CD14-positive monocyte (primary cell): ENCODE measurements around the gene EPG5. TPM values are rescaled to one million over a fixed set of nuclear protein-coding genes. Genes with fewer than 3 reads are reported as not detected.

Source experiments
- DNase-seq, 3 donors: peaks; one replicate each; pipeline ENCODE4 v3.0.0-alpha.2; 2011 to 2022
- H2AFZ ChIP-seq: 2 replicates; pipeline ENCODE4 v1.6.0; 2012; ENCODE audit warnings: mild to moderate bottlenecking, low read depth, low read length, inconsistent platforms; ENCODE audit not compliant: insufficient read depth, poor library complexity, severe bottlenecking
- H3K27ac ChIP-seq, 2 donors: 1 replicate in 1 of 2; 2 replicates in 1 of 2; pipeline ENCODE4 v1.5.1; 2012 to 2013; ENCODE audit warnings: low read length in 2 of 2, control low read depth in 1 of 2, inconsistent platforms in 1 of 2, low read depth in 1 of 2, mild to moderate bottlenecking in 1 of 2
- H3K27me3 ChIP-seq, 2 donors: one replicate each; pipeline versions ENCODE4 v1.6.0 to v1.6.1; 2011 to 2013; ENCODE audit warnings: low read length in 2 of 2; ENCODE audit not compliant: control insufficient read depth in 2 of 2, insufficient read depth in 2 of 2
- H3K36me3 ChIP-seq, 2 donors: replicated peaks in 1 of 2; 1 replicate in 1 of 2; 2 replicates in 1 of 2; pipeline versions ENCODE4 v1.5.1 to v1.6.1; 2012 to 2013; ENCODE audit warnings: low read length in 2 of 2, control low read depth in 1 of 2, inconsistent platforms in 1 of 2, mild to moderate bottlenecking in 1 of 2; ENCODE audit not compliant: insufficient read depth in 2 of 2, control insufficient read depth in 1 of 2
- H3K4me1 ChIP-seq, 2 donors: 1 replicate in 1 of 2; 2 replicates in 1 of 2; pipeline versions ENCODE4 v1.5.1 to v1.6.1; 2012 to 2013; ENCODE audit warnings: low read length in 2 of 2, control low read depth in 1 of 2, inconsistent platforms in 1 of 2, mild to moderate bottlenecking in 1 of 2, moderate library complexity in 1 of 2; ENCODE audit not compliant: insufficient read depth in 2 of 2, control insufficient read depth in 1 of 2
- H3K4me2 ChIP-seq: replicated peaks from 2 replicates; pipeline ENCODE3; 2012; ENCODE audit warnings: low read length, moderate library complexity, mild to moderate bottlenecking; ENCODE audit not compliant: poor library complexity, severe bottlenecking; ENCODE audit errors: extremely low read depth
- H3K4me3 ChIP-seq, 3 experiments: fragments of 200-600 bp in 1 of 3; sonication (generic) in 1 of 3; replicated peaks in 1 of 3; 1 replicate in 2 of 3; 2 replicates in 1 of 3; pipeline ENCODE4 v1.5.1; 2011 to 2013; ENCODE audit warnings: low read length in 3 of 3, mild to moderate bottlenecking in 3 of 3, control low read depth in 2 of 3, low read depth in 2 of 3, inconsistent platforms in 1 of 3, moderate library complexity in 1 of 3
- H3K79me2 ChIP-seq: 2 replicates; pipeline ENCODE4 v1.6.0; 2012; ENCODE audit warnings: mild to moderate bottlenecking, control low read depth, inconsistent platforms, low read length, moderate library complexity; ENCODE audit not compliant: insufficient read depth
- H3K9ac ChIP-seq: 2 replicates; pipeline ENCODE4 v1.6.0; 2017; ENCODE audit warnings: low read length, mild to moderate bottlenecking; ENCODE audit not compliant: insufficient read depth, poor library complexity, severe bottlenecking
- H3K9me3 ChIP-seq, 2 donors: replicated peaks in 1 of 2; 1 replicate in 1 of 2; 2 replicates in 1 of 2; pipeline versions ENCODE4 v1.5.1 to v1.6.1; 2012 to 2013; ENCODE audit warnings: low read length in 2 of 2, control low read depth in 1 of 2; ENCODE audit not compliant: control insufficient read depth in 1 of 2, insufficient read depth in 1 of 2
- H4K20me1 ChIP-seq: 2 replicates; pipeline ENCODE4 v1.6.0; 2012; ENCODE audit warnings: mild to moderate bottlenecking, low read length, control low read depth, moderate library complexity; ENCODE audit not compliant: insufficient read depth
- H3K27ac Mint-ChIP-seq, 7 donors: one replicate each; pipeline ENCODE4 v1.8.0; 2020; ENCODE audit warnings: mild to moderate bottlenecking in 7 of 7, mixed read lengths in 7 of 7, moderate library complexity in 6 of 7, inconsistent platforms in 2 of 7
- H3K27me3 Mint-ChIP-seq, 3 donors: one replicate each; pipeline ENCODE4 v1.8.0; 2021 to 2022; ENCODE audit warnings: low read depth in 3 of 3, mild to moderate bottlenecking in 3 of 3, mixed read lengths in 3 of 3, moderate library complexity in 3 of 3, inconsistent platforms in 1 of 3
- H3K36me3 Mint-ChIP-seq, 2 donors: one replicate each; pipeline ENCODE4 v1.8.0; 2020; ENCODE audit warnings: mixed read lengths in 2 of 2, inconsistent platforms in 1 of 2, mild to moderate bottlenecking in 1 of 2
- H3K4me1 Mint-ChIP-seq: one replicate; pipeline ENCODE4 v1.8.0; 2020; ENCODE audit warnings: mild to moderate bottlenecking, mixed read lengths
- H3K4me3 Mint-ChIP-seq, 2 donors: one replicate each; pipeline ENCODE4 v1.8.0; 2020; ENCODE audit warnings: mild to moderate bottlenecking in 2 of 2, mixed read lengths in 2 of 2, moderate library complexity in 1 of 2
- H3K9me3 Mint-ChIP-seq, 7 donors: one replicate each; pipeline ENCODE4 v1.8.0; 2020 to 2022; ENCODE audit warnings: mixed read lengths in 7 of 7, mild to moderate bottlenecking in 6 of 7, moderate library complexity in 6 of 7, inconsistent platforms in 2 of 7
- WGBS: methylation state at CpG from one replicate; pipeline ENCODE4 v1.1.5; 2013; ENCODE audit warnings: missing lambda C conversion rate; ENCODE audit not compliant: insufficient coverage; 5-methylcytosine and 5-hydroxymethylcytosine counted together
- intact Hi-C, 2 donors: fragments of 100-400 bp; cut with micrococcal nuclease; formaldehyde crosslinking; loops; one replicate each; pipeline versions ENCODE4 v1.15.0 to v1.15.1; 2023
- polyA plus RNA-seq, 3 donors: library from polyadenylated mRNA; depleted of rRNA in 1 of 3; unstranded in 2 of 3; stranded (reverse) in 1 of 3; fragments of 300-500 nt in 2 of 3; fragments of >200 nt in 1 of 3; fragmentation: Illumina TruSeq in 2 of 3; gene quantifications; 1 replicate in 2 of 3; 2 replicates in 1 of 3; pipeline ENCODE4 v1.2.3, GENCODE V29; 2012 to 2021
- TF ChIP-seq, protein P1 (sequence below): fragments of 200-600 bp; IDR thresholded peaks from one replicate; pipeline ENCODE4 v1.8.0; 2022; ENCODE audit warnings: antibody characterized with exemption, mild to moderate bottlenecking

EPG5 gene
- polyA plus RNA-seq, 3 donors: 1.3 to 15.9 (median 1.4) TPM

DNA sequence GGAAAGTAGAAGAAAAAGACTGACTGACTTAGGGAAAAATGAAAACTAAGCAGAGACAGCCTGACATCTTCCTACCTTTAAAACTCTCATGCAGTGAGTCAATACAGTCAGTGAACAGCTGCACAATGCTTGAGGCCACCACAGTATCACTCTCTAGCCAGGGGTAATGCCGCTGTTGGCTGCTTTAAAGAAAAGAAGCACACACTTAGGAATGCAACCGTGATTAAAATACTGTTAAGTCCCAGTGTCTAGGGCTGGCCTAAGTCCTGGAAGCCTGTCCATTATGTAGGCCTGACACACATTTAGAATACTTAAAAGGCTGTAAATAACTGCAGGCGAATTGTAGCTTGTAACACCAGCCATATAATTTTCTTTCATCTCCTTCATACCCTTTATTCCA, 91.0 kb downstream of the EPG5 start:
- WGBS: 100% methylated on average over 3 of the region's 3 CpGs
- no peaks in the 10 kb centered on the region for H3K27me3 ChIP-seq
- no peak overlapping the region for H3K4me3 Mint-ChIP-seq

DNA sequence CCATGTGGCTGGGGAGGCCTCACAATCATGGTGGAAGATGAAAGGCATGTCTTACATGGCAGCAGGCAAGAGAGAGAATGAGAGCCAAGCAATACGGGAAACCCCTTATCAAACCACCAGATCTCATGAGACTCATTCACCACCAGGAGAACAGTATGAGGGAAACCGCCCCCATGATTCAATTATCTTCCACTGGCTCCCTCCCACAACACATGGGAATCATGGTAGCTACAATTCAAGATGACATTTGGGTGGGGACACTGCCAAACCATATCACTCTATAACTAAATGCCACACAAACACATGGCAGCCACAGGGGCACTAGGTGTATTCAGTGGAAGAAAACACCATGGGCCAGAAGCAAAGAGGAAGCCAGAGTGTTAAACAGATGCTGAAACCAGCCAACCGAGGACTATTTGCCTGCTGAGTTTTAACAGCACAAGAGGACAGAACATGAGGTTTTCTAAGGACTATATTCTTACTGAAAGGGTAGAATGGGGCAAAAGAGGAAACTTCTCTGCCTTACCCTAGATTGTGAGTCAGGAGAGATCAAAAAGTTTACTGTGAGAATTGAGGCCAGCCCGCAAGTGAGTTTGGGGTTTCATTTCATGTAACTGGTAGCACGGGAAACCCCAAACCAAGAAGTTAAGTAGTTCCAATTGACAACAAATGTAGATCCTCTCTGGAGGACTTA, 92.5 kb downstream of the EPG5 start:
- Histone ChIP-seq H3K4me2 (no peak overlapping the region), H3K36me3 (peaks cover 78 to 96% of the 10 kb centered on the region in 2 donors), H2AFZ (no peak overlapping the region), H3K9ac (no peak overlapping the region), H4K20me1 (no peaks in the 10 kb centered on the region), H3K4me1 (no peaks in the 10 kb centered on the region), H3K79me2 (no peaks in the 10 kb centered on the region), H3K4me3 (no peak overlapping the region), H3K27ac (peak overlapping the region in 1 of 2 donors; percentile 32), H3K27me3 (no peaks in the 10 kb centered on the region), H3K9me3 (no peaks in the 10 kb centered on the region)
- WGBS: 94% methylated on average over 3 of the region's 5 CpGs
- Mint-ChIP-seq H3K4me1 (peaks cover under 1% of the 10 kb centered on the region), H3K4me3 (no peak overlapping the region), H3K27ac (peak overlapping the region in 3 of 7 donors; percentile 0 to 74 (median 15)), H3K36me3 (peaks cover 77 to 81% of the 10 kb centered on the region in 2 donors), H3K9me3 (peaks cover 0 to 3% (median 0%) of the 10 kb centered on the region in 7 donors), H3K27me3 (peaks cover 0 to 1% (median 0%) of the 10 kb centered on the region in 3 donors)
- TF ChIP-seq, protein P1, sequence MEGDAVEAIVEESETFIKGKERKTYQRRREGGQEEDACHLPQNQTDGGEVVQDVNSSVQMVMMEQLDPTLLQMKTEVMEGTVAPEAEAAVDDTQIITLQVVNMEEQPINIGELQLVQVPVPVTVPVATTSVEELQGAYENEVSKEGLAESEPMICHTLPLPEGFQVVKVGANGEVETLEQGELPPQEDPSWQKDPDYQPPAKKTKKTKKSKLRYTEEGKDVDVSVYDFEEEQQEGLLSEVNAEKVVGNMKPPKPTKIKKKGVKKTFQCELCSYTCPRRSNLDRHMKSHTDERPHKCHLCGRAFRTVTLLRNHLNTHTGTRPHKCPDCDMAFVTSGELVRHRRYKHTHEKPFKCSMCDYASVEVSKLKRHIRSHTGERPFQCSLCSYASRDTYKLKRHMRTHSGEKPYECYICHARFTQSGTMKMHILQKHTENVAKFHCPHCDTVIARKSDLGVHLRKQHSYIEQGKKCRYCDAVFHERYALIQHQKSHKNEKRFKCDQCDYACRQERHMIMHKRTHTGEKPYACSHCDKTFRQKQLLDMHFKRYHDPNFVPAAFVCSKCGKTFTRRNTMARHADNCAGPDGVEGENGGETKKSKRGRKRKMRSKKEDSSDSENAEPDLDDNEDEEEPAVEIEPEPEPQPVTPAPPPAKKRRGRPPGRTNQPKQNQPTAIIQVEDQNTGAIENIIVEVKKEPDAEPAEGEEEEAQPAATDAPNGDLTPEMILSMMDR: no peak
- peak in 1 of 3 donors; percentile 8 for DNase-seq
- intact Hi-C loops: no loop called here

More for the DNA sequence above, 91.0 kb downstream of the EPG5 start:
- H3K36me3 Mint-ChIP-seq: peaks cover 74 to 80% of the 10 kb centered on the region in 2 donors
- H3K4me1 Mint-ChIP-seq: peaks cover 7% of the 10 kb centered on the region
- Histone ChIP-seq H3K4me1 (no peaks in the 10 kb centered on the region), H3K4me2 (no peak overlapping the region), H3K4me3 (no peak overlapping the region), H3K9me3 (no peaks in the 10 kb centered on the region), H3K79me2 (no peaks in the 10 kb centered on the region), H3K27ac (no peak overlapping the region), H2AFZ (no peak overlapping the region), H4K20me1 (no peaks in the 10 kb centered on the region), H3K9ac (no peak overlapping the region), H3K36me3 (peaks cover 74 to 95% of the 10 kb centered on the region in 2 donors)
- H3K27ac Mint-ChIP-seq: no peak overlapping the region
- DNase-seq: no peak
- intact Hi-C loops: no loop called here
- TF ChIP-seq, protein P1: no peak
- H3K27me3 Mint-ChIP-seq: peaks cover 0 to 1% (median 0%) of the 10 kb centered on the region in 3 donors
- peaks cover 0 to 3% (median 0%) of the 10 kb centered on the region in 7 donors for H3K9me3 Mint-ChIP-seq
